Uterus (tissue), 4 donors: ENCODE data around the gene C2CD2L. TPM values are rescaled to one million over a fixed set of nuclear protein-coding genes. Genes with fewer than 3 reads are reported as not detected.

Experiments used
- DNase-seq, 2 donors: peaks; one replicate each; pipeline ENCODE4 v3.0.0-alpha.2; 2019 to 2020
- H3K27ac ChIP-seq, 2 donors: fragments of 200-600 bp; sonication (generic); 1 replicate in 1 of 2; 2 replicates in 1 of 2; pipeline ENCODE4 v1.5.1; 2016 to 2018
- H3K27me3 ChIP-seq, 2 donors: fragments of 200-600 bp; sonication (generic); one replicate each; pipeline ENCODE4 v1.5.1; 2018 to 2019; ENCODE audit warnings: control low read depth in 1 of 2
- H3K36me3 ChIP-seq, 2 donors: fragments of 200-600 bp; sonication (generic); one replicate each; pipeline ENCODE4 v1.5.1; 2019; ENCODE audit warnings: control low read depth in 1 of 2
- H3K4me1 ChIP-seq, 2 donors: fragments of 200-600 bp; sonication (generic); one replicate each; pipeline ENCODE4 v1.5.1; 2018 to 2019; ENCODE audit warnings: control low read depth in 1 of 2
- H3K4me3 ChIP-seq, 2 donors: fragments of 200-600 bp; sonication (generic); 1 replicate in 1 of 2; 2 replicates in 1 of 2; pipeline ENCODE4 v1.5.1; 2018 to 2019; ENCODE audit warnings: mild to moderate bottlenecking in 1 of 2
- H3K9me3 ChIP-seq, 2 donors: fragments of 200-600 bp; sonication (generic); one replicate each; pipeline ENCODE4 v1.5.1; 2019; ENCODE audit warnings: control low read depth in 1 of 2
- CTCF ChIP-seq, 4 experiments: fragments of 200-600 bp in 2 of 4; fragments of 450-650 bp in 2 of 4; sonication (generic) in 2 of 4; IDR thresholded peaks; one replicate each; pipeline ENCODE4 v1.5.1; 2016 to 2019; ENCODE audit warnings: antibody characterized with exemption in 4 of 4, mild to moderate bottlenecking in 2 of 4, moderate library complexity in 1 of 4
- POLR2A ChIP-seq, 2 donors: fragments of 450-650 bp; IDR thresholded peaks; one replicate each; pipeline ENCODE4 v1.6.1; 2016; ENCODE audit warnings: antibody characterized with exemption in 2 of 2, mild to moderate bottlenecking in 1 of 2, moderate library complexity in 1 of 2
- intact Hi-C: fragments of 100-400 bp; cut with DNase I; formaldehyde crosslinking; loops from one replicate; pipeline ENCODE4 v1.15.1; 2023; ENCODE audit warnings: low total_unique reads
- total RNA-seq, 4 donors: library from RNA; depleted of rRNA in 3 of 4; stranded (reverse); fragments of >200 nt in 3 of 4; gene quantifications; one replicate each; pipeline versions ENCODE4 v1.1.0 to v1.2.4, GENCODE V29; 2014 to 2023
- donor health status: DM: yes; HTN: yes; CAD: no.

Gene C2CD2L
- total RNA-seq, 4 donors from 2014 or later = 1.8 to 14.3 (median 2.7) TPM

GRCh38 chr11:119115484-119116234 is 8.5 kb downstream of the C2CD2L start:
- H3K27ac ChIP-seq = no peak overlapping the region
- H3K4me3 ChIP-seq = no peak overlapping the region
- no peaks in the 10 kb centered on the region for H3K9me3 ChIP-seq
- H3K4me1 ChIP-seq = no peaks in the 10 kb centered on the region
- intact Hi-C loops = no loop called here
- TF ChIP-seq POLR2A (IDR thresholded peaks at IDR 0.05) (no peak), CTCF (IDR thresholded peaks at IDR 0.05) (no peak)
- no peaks in the 10 kb centered on the region for H3K27me3 ChIP-seq
- H3K36me3 ChIP-seq = no peaks in the 10 kb centered on the region
- DNase-seq = no peak

- no peaks in the 10 kb centered on the region for H3K9me3 ChIP-seq
- H3K27me3 ChIP-seq = no peaks in the 10 kb centered on the region
- no peak overlapping the region for H3K27ac ChIP-seq
- intact Hi-C loops = no loop called here
- no peak for DNase-seq
- no peaks in the 10 kb centered on the region for H3K4me1 ChIP-seq
- no peak overlapping the region for H3K4me3 ChIP-seq
- no peaks in the 10 kb centered on the region for H3K36me3 ChIP-seq
- no peak for TF ChIP-seq POLR2A (IDR thresholded peaks at IDR 0.05)
- TF ChIP-seq CTCF (IDR thresholded peaks at IDR 0.05) = no peak
Observed at GRCh38 chr11:119116235-119116594, 9.1 kb downstream of the C2CD2L start.

- H3K27me3 ChIP-seq = no peaks in the 10 kb centered on the region
- no peaks in the 10 kb centered on the region for H3K9me3 ChIP-seq
- H3K27ac ChIP-seq = no peak overlapping the region
- H3K4me3 ChIP-seq = no peak overlapping the region
- no peaks in the 10 kb centered on the region for H3K4me1 ChIP-seq
- intact Hi-C loops = no loop called here
- no peak for DNase-seq
- TF ChIP-seq POLR2A (IDR thresholded peaks at IDR 0.05) (no peak), CTCF (IDR thresholded peaks at IDR 0.05) (no peak)
- H3K36me3 ChIP-seq = no peaks in the 10 kb centered on the region
Observed at GRCh38 chr11:119116601-119117000, 9.5 kb downstream of the C2CD2L start.

- no peak for TF ChIP-seq CTCF (IDR thresholded peaks at IDR 0.05)
- TF ChIP-seq POLR2A (IDR thresholded peaks at IDR 0.05) = no peak
- Histone ChIP-seq H3K9me3 (no peaks in the 10 kb centered on the region), H3K27ac (no peak overlapping the region), H3K36me3 (no peaks in the 10 kb centered on the region), H3K27me3 (no peaks in the 10 kb centered on the region), H3K4me1 (peaks cover 0 to 3% of the 10 kb centered on the region in 2 donors), H3K4me3 (no peak overlapping the region)
- intact Hi-C loops = no loop called here
- no peak for DNase-seq
Observed at GRCh38 chr11:119117004-119117706, 10.0 kb downstream of the C2CD2L start.

- H3K27ac ChIP-seq = no peak overlapping the region
- DNase-seq = no peak
Observed at GRCh38 chr11:119118227-119118626, 11.1 kb downstream of the C2CD2L start.

More at GRCh38 chr11:119118227-119118626, 11.1 kb downstream of the C2CD2L start:
- intact Hi-C loops = no loop called here
- TF ChIP-seq POLR2A (IDR thresholded peaks at IDR 0.05) = no peak
- H3K36me3 ChIP-seq = no peaks in the 10 kb centered on the region
- no peaks in the 10 kb centered on the region for H3K9me3 ChIP-seq
- no peaks in the 10 kb centered on the region for H3K27me3 ChIP-seq
- no peak overlapping the region for H3K4me3 ChIP-seq
- peaks cover 0 to 10% of the 10 kb centered on the region in 2 donors for H3K4me1 ChIP-seq
